GM21423 (cell line): Measurements from ENCODE around the gene SPTBN5.

Experiments used
- ATAC-seq: cut with Tn5 transposase; IDR thresholded peaks from one replicate; pipeline ENCODE4 v1.9.1; 2021; ENCODE audit warnings: mild to moderate bottlenecking, moderate library complexity; ENCODE audit not compliant: unreplicated experiment

SPTBN5 gene

GRCh38 chr15:41904541-41905005, 10.7 kb upstream of the SPTBN5 start:
- no peak for ATAC-seq

- no peak for ATAC-seq
These were observed 9.9 kb upstream of the SPTBN5 start for GRCh38 chr15:41903782-41904181.

DNA sequence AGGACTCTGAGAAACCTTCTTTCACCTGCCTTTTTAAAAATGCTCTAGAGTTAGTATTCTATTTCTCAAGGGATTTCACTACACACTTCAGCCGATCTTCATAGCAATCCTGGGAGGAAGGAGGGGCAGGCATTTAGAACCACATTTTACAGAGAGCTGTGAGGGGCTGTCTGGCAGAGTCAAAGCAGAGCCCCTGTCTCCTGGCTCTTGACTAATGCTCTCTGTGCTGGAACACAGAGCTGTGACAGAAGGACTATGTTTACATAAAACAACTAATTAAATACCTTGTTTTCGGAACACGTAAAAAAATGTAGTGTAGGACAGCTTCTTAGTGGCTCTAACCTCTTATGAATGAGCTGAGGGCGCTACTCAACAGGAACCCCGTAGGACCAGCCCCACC, 7.6 kb upstream of the SPTBN5 start:
- no peak for ATAC-seq

- no peak for ATAC-seq
These were observed 6.9 kb upstream of the SPTBN5 start for GRCh38 chr15:41900526-41901380.

DNA sequence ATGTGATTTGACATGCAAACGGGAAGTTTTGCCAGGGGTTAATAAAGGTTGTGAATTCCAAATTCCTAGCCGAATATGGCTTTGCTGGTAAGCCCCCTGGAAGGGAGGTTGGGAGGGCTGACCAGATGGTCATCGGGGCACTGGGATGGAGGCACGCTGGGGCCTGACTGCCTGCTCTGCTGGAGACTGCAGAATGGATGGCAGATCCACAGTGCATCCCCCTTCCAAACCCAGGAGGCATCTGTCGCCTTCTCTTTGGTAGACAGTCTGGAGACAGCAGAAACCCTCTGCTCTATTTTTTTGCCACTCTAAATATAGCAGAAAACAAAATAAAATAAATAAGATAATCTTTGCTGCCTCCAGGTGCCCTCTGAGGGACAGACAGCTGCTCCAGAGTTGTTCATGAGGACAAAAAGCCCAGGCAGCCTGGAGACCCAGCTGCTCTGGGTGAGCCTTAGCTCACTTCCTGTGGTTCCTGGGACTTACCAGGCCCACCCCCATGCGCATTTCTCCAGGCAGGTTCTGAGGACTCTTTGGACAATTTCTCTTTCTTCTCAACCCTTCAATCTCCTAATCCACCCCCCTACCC, 6.1 kb upstream of the SPTBN5 start:
- ATAC-seq: no peak

DNA sequence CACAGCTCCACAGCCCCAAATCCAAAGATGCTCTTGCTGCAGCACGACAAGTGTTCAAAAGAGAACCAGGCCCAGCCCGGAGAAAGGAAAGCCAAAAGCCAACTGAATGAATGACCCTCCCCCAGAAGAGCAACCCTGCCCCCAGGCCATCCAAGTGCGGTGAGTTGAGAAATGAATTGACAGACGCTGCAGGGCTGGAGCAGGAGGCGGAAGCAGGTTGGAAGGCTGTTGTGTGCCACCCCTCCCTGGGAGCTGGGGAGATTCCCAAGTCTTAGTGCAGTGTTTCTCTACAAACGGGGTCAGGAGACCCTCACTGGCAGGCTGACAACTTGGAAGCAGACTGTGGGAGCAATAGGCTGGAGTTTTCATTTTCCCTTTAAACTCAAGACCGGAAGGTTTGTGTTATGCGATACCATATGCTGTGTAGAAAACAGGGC, 3.5 kb upstream of the SPTBN5 start:
- ATAC-seq: no peak

DNA sequence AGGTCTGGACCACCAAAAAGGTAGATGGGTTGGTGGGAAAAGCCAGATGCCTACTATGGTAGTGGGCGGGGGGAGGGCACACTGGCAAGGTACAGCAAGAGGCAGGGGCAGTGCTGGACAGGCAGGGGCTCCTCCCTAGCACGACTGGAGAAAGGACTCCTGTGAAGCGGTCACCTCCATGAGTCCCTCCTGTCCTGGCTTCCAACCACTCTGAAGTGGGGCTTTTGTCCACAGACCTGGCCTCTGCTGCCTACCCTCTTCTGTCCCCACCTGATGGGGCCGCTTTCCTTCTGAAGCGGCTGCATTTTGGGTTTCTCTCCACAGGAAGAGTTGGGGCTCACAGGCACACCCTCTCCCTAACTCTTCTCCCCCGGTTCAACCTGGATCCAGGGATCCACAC, 2.7 kb upstream of the SPTBN5 start:
- ATAC-seq: no peak

GRCh38 chr15:41895957-41896356, 2.1 kb upstream of the SPTBN5 start:
- ATAC-seq: no peak

DNA sequence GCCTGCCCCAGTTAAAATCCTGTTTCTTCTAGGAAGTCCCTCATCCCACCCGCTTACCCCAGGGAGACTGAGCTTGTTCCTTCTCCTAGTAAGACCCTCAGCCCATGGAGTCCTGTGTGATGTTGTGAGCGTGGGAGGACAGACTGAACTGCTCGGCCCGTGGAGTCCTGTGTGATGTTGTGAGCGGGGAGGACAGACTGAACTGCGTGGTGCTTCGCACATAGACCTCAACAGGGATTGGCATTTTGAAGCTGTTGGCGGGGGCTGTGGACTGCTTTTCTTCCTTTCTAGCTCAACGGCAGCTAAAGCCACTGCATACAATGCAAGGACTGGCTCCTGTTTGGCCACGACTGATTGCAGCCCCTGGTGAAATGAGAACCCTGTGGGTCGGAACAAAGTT, 1.6 kb upstream of the SPTBN5 start:
- ATAC-seq: no peak

DNA sequence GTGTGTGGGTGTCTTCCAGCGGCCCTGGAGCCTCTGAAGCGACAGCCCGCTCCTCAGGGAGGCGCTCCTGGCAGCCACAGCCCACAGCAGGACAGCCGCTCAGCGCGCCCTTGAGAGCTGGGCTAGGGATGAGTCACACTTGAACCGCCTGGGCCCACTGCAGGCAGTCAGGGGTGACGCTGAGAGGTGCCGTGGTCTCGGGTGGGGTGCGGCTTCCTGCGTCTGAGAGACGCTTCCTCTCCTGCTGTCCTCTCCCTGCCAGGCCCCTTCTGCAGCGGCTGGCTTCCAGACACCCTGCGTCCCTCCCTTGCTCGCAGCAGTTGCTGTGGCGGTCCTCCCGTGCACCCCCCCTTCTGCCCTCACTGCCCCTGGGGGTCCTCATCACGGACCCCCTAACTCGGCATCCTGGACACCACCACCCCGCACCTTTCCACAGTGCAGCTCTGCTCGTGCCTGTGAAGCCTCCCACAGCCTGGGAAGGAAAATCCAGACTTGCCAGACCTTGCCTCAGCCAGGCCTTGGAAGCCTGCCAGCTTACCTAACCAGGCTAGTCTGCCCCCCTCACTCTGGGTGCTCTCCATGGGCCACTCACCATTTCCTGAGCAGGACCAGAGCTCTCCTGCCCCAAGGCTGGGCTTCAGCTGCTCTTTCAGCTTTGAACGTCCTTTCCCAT, 1.1 kb upstream of the SPTBN5 start:
- peak; percentile 85 for ATAC-seq

- no peak for ATAC-seq
These were observed 468 bp upstream of the SPTBN5 start for GRCh38 chr15:41894251-41894790.

GRCh38 chr15:41892621-41893421, 1.0 kb downstream of the SPTBN5 start:
- ATAC-seq: no peak

GRCh38 chr15:41891946-41892345, 1.9 kb downstream of the SPTBN5 start:
- ATAC-seq: no peak

- no peak for ATAC-seq
These were observed 2.6 kb downstream of the SPTBN5 start for GRCh38 chr15:41891226-41891625.

DNA sequence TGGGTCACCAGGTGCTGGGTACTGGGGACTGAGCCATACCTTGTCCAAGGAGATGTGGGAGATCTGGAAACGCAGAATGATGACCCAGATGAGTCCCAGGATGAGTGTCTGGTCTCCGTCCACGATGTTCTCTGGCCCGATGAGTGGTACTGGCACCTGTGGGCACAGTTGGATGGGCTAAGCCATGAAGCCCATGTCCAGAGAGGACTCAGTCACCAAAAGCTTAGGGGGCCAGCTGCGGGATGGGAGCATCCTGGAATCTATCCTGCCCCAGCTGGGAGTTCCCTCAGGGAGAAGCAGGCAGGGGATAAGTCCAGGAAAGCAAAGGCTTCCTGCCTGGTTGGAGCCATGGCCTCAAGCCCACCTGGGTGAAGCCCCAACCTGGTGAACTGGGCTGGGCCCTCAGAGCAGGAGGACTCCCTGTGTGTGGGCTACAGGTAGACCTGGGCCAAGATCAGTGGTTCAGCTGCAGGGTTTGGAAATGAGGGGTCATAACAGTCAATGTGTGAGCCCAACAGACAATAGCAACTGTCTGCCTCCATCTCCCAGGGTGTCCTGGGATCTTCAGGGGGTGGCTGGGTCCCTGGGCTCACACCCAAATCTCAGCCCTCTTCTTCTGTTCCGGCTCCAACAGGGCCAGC, 3.7 kb downstream of the SPTBN5 start:
- no peak for ATAC-seq

GRCh38 chr15:41888662-41889253, 5.1 kb downstream of the SPTBN5 start:
- ATAC-seq: no peak

DNA sequence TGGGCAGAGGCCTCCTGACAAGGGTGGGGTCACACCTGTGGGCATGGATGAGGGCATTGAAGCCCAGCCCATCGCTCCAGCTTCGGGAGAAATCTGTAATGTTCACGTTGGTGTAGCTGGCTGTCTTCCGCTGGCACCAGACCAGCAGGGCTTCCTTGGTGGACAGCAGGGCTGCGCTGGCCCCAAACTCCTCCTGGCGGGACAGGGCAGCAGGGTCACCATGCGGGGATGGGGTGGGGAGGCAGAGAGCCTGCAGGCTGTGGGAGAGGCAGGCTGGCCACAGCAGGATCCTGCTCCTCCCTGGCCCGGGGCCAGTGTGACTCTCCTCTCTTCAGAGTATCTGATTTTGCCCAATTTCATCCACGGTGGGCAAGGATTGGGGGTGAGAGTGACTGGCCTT, 6.0 kb downstream of the SPTBN5 start:
- ATAC-seq: no peak

GRCh38 chr15:41887161-41887560, 6.7 kb downstream of the SPTBN5 start:
- ATAC-seq: no peak

GRCh38 chr15:41886741-41887140, 7.1 kb downstream of the SPTBN5 start:
- ATAC-seq: no peak

GRCh38 chr15:41885841-41886240, 8.0 kb downstream of the SPTBN5 start:
- no peak for ATAC-seq
